Liver (tissue), 2 donors: ENCODE results near the gene MT1M.
A peak's percentile ranks its signal among the peaks of the same experiment; 100 is the strongest.

Experiments used
- YY1 ChIP-seq: IDR thresholded peaks from 2 replicates; pipeline ENCODE4 v1.6.1; 2016; ENCODE audit warnings: antibody characterized with exemption, mild to moderate bottlenecking
- TF ChIP-seq, protein P1 (sequence below): fragments of 150-350 bp; IDR thresholded peaks from 2 replicates; pipeline ENCODE4 v1.5.1; 2017; ENCODE audit warnings: improper control_type of control experiment, low read depth, low read length; ENCODE audit not compliant: missing input control
- donor health status: healthy.

DNA sequence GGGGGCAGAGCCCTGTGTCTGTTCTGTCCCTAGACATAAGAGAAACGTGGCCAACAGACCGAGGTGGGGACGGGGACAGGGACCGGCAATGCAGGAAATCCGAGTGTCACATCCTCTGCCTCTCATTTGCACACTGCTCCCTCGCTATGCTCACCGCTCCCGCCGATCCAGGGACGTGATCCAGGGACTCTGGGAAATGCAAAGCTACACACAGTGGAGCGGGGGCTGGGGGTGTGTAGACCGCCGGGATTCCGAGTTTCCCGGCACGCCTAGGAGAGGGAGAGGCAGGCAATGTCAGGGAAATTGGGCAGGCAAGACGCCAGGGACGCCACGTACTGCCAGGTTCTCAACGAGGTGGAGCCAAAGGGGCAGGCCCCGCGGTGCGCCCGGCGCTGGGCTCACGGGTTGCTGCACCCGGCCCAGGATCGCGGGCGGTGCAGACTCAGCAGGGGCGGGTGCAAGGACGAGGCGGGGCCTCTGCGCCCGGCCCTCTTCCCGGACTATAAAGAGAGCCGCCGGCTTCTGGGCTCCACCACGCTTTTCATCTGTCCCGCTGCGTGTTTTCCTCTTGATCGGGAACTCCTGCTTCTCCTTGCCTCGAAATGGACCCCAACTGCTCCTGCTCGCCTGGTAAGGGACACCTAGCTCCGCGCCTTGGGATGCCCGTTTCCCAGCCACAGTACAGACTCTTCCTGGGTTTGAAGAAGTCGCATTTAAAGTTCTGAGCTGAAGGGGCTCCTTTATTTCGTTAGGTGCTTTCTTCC lies 49.7 kb downstream of the MT1M start, which contains the start of gene MT1X:
- TF ChIP-seq, protein P1, sequence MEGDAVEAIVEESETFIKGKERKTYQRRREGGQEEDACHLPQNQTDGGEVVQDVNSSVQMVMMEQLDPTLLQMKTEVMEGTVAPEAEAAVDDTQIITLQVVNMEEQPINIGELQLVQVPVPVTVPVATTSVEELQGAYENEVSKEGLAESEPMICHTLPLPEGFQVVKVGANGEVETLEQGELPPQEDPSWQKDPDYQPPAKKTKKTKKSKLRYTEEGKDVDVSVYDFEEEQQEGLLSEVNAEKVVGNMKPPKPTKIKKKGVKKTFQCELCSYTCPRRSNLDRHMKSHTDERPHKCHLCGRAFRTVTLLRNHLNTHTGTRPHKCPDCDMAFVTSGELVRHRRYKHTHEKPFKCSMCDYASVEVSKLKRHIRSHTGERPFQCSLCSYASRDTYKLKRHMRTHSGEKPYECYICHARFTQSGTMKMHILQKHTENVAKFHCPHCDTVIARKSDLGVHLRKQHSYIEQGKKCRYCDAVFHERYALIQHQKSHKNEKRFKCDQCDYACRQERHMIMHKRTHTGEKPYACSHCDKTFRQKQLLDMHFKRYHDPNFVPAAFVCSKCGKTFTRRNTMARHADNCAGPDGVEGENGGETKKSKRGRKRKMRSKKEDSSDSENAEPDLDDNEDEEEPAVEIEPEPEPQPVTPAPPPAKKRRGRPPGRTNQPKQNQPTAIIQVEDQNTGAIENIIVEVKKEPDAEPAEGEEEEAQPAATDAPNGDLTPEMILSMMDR = no peak
- TF ChIP-seq YY1 = peak; percentile 58
